Epithelial cell of prostate (primary cell): ENCODE results near the gene IQSEC3.
"Not testable (repeated sequence)": the region's sequence is repeated elsewhere in the genome, so short reads cannot be mapped to it uniquely, and the experiment has no call there.

Experiments used
- DNase-seq: peaks from one replicate; pipeline ENCODE4 v3.0.0-alpha.2; 2011; ENCODE audit warnings: low read depth, low spot score
- H3K27ac ChIP-seq: fragments of 450-650 bp; 2 replicates; pipeline ENCODE4 v1.5.1; 2017; ENCODE audit warnings: mild to moderate bottlenecking

IQSEC3 gene

GRCh38 chr12:208813-209212, 142.2 kb downstream of the IQSEC3 start:
- no peak overlapping the region for H3K27ac ChIP-seq
- no peak for DNase-seq

DNA sequence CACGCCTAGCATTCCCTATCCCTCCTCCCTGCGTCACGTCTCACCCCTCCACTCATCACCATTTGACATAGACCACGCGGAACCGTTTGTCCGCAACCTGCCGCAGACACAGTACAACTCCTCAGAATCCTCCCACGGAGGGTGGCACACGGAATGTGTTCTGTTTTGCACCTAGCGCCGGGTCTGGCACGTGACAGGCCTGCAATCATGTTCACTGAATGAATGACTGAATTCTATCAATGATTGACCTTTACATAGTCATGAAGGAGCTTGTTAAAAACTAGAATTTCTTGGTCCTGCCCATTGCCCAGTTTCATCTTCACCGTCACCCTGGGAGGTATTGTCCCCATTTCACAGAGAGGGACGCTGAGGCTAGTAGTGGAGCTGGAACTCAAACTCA, 142.7 kb downstream of the IQSEC3 start:
- no peak overlapping the region for H3K27ac ChIP-seq

DNA sequence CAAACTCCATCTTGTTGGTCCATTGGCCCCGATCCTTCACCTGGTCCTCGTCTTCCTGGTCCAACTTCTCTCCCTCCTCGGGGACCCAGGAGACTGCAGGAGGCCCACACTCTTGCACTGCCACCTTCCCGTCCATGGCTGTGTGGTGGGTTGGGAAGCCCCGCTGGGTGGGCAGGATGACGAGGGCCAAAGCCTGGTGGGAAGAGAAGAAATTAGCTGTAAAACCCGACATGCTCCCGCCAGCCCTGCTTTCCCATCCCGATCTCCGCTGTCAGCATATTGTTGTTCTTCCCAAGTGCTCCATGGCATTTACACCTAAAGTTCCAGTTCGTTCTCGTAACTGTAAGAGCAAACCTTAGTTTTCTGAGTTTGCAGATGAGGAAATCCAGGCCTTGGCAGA, 143.3 kb downstream of the IQSEC3 start:
- H3K27ac ChIP-seq, result no peak overlapping the region
- DNase-seq, result no peak

More for the DNA sequence above, 142.7 kb downstream of the IQSEC3 start:
- DNase-seq, result no peak

DNA sequence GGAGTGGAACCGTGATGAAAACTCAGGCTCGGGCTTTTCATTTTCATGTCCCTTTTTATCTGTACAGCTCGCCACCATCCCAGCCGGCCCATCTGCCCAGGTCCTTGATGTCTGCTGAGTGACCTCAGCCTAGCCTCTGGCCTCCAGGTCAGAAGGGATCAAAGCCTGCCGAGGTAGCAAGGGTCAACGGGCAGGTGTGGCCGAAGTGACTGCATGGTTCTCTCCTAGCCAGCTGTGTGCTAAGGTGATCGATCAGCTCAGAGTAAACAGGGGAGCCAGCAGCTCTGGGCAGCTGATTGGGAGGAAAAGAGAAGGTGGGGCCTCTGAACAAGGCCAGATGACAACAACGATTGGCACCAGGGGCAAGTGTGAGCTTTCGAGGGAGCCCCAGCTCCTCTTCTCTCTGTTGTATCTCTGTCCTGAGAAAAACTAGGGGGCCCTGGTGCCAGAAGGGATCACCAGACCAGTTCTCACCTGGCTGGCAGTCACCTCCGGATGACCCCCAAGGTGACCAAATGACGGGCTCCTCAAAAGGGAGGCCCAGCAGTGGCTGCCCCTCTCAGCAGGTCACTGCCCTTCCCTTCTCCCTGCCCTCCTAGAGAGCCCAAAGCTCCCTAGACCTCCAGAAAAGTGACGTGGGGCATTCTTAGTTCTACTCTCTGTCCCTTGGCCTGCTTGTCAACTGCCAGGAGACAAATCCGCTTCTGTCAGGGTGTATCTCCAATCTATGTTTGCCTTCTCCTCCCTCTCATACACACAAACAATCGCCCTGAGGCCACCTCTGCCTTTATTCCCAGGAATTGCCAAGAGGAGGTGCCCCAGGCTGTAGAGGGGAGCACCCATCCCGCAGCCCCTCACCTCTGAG, 143.9 kb downstream of the IQSEC3 start:
- no peak overlapping the region for H3K27ac ChIP-seq
- no peak for DNase-seq

DNA sequence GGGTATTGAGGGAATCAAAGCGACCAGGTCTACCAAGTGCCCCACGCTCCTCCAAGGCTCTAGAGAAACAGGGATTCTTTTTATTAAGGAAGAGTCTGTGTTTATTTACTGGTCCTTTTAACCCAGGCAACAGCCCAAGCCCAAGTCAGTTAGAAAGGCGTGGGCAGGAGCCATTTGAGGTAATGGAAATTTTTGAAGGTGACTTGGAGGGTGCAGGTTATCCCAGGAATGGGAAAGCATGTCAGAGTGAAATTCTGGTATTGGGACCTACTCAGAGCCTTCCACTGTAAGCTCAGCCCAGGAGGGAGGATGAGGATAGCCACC, 144.5 kb downstream of the IQSEC3 start:
- no peak for DNase-seq
- no peak overlapping the region for H3K27ac ChIP-seq

- no peak overlapping the region for H3K27ac ChIP-seq
- no peak for DNase-seq
These were observed 145.3 kb downstream of the IQSEC3 start for GRCh38 chr12:211639-212414.

- no peak for DNase-seq
- no peak overlapping the region for H3K27ac ChIP-seq
These were observed 145.8 kb downstream of the IQSEC3 start for GRCh38 chr12:212415-212714.

- H3K27ac ChIP-seq, result no peak overlapping the region
- no peak for DNase-seq
These were observed 146.4 kb downstream of the IQSEC3 start for GRCh38 chr12:212715-213526.

DNA sequence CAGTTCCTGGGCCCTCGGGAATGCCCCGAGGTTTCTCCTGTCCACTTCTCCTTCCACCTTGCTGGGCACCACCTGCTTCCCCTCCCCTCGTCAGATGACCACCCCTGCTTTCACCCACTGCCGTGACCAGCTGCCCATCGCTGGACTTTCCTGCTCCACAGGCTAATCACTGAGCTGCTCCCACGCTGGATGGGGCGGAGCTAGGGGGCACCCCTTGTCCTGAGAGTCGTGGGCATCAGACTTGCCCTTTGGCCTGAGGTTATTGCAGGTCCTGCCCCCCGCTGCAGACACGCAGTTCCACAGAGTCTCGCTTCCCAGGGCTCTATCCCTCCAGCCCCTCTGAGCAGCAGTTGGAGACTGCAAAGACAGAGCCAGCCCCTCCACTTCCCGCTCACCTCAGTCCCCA, 147.0 kb downstream of the IQSEC3 start:
- DNase-seq, result no peak
- no peak overlapping the region for H3K27ac ChIP-seq

GRCh38 chr12:214003-214741, 147.6 kb downstream of the IQSEC3 start, which contains the start of gene SLC6A12:
Gene SLC6A12, minus strand, starts transcription at chr12:214157. Its CDS starts 4,171 bp downstream, at chr12:209986.
- H3K27ac ChIP-seq, result no peak within 1 kb of the TSS
- DNase-seq, result no peak

GRCh38 chr12:215116-215515, 148.5 kb downstream of the IQSEC3 start:
- no peak overlapping the region for H3K27ac ChIP-seq
- no peak for DNase-seq

DNA sequence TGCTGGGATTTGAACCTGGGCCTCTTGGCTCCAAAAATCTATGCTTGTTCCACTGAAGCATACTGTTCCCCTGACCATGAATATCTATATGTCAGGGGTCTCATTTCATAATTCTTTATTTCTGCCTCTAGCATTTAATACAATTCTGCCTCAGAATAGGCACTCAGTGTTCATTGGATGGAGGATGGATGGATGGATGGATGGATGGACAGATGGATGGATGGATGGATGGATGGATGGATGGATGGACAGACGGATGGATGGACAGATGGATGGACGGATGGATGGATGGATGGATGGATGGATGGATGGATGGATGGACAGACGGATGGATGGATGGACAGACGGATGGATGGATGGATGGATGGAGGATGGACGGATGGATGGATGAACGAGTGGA, 150.5 kb downstream of the IQSEC3 start:
- DNase-seq, H3K27ac ChIP-seq: not testable (repeated sequence)

DNA sequence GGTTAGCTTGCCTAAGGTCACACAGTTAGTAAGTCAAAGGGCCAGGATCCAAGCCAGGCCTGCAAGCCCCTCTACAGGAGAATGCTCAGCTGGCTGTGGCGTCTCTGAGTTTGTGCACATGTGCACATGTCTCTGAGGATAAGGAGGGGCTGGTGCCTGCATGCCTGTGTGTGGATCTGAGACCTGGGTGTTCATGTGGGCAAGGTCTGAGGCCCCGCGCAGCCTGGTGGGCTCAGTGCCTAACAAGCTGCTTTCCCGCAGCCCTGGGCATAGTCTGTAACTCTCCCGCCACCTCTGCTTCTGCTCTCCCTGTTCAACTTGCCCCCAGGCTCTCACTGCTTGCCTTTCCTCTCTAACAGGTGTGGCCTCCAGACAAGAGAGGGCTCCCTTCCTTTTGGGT, 151.7 kb downstream of the IQSEC3 start:
- DNase-seq, result no peak
- no peak overlapping the region for H3K27ac ChIP-seq

DNA sequence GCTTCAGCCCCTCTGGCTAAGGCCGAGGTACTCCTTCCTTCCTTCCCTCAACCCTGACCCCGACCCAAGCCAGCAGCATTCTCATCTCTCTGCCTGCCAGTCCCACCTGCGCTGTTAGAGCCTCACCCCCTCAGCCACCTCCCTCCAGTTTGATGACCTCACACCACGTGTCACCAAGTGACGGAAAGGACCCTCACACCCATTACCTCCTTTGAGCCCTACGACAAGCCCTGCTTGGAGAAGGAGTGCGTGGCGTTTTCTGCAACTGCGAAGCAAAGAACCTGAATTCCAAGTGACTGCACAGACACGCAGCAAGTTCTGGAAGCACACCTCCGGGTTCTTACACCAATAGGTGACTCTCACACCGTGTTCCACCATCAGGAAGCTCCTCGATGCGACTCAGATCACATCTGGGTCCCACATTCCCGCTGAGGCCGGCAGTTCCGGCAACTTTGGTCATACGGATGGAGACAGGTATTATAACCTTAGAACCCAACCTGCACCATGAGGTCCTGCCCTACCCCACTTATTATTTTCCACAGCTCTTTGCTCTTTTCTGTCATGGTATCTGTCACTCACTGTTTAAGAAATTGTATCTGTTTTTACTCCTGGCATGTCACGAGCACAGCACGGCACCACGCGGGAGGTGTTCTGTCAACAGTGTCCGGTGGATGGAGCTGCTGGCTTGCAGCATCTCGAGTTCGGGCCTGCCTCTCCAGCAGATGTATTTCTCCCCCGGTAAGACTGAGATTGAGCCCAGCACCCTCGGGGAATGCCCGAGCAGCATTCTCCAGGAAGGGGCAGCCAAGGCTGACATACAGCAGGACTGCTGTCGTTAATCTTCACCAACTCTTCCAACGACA, 152.4 kb downstream of the IQSEC3 start:
- DNase-seq, result no peak
- H3K27ac ChIP-seq, result no peak overlapping the region

DNA sequence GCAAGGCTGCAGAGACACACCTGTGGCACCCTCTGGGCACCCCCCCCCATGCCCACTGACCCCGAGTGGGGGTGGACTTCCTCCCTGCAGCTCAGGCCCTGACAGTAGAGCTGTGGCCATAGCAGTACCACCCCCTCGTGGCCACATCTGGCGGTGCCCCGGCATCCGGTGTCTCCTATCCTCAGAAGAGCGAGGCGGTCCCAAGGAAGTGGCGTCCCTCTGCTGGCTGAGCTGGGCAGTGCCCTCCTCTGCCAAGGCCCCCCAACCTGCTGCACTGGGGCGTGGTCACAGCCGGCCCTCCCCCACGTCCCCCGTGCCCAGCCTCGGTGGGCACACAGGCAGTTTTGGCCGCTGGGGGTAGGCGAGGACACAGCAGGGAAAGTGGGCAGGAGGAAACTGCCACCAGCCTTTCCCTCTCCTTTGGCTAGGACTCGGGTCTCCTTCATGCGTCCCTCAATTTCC, 153.4 kb downstream of the IQSEC3 start:
- H3K27ac ChIP-seq, result no peak overlapping the region
- DNase-seq, result no peak

DNA sequence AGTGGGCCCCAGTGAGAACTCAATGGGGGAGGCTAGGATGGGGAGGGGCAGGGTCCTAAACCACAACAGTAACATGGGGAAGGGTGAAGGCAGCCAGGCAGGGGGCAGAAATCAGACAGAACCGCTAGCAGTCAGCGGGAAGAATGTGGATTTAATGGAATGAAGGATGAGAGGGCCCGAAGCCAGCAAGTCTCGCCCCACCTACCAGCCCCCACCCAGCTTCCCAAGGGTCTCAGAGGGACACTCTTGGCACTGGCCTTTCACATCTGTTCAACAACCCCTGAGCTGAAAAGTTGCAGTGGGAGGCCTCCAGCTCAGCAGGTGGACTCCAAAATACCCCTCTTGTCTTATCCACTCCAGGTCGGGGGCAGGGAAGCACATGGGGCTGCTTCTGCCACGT, 153.9 kb downstream of the IQSEC3 start:
- H3K27ac ChIP-seq, result no peak overlapping the region
- DNase-seq, result no peak

DNA sequence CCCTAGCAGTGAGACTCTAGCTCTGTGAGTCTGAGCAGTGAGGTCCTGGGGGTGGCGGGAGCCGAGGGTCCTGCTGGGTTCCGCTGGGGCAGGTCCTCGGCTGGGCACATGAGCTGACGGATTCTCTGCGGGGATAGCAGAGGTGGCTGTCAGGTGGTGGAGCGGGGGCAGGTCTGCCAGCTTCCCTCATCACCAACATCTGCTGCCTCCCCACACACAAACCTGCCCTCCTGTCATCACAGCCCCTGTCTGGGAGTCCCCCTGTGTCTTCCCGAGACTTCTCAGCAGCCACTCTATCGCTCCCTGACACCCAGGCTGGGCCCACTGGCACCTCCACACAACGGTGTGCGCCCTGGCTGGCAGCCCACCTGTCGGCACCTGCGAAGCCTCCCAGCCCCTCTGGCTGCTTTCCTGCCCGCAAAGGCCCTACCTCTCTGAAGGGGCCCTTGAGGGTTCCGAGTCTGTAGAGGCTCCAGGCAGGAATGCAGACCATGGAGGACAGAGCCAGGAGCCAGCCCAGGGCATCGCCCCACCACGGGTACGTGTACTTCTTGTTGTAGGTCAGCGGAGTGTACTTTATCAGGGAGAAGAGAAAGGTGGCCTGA, 154.5 kb downstream of the IQSEC3 start:
- DNase-seq, result no peak
- no peak overlapping the region for H3K27ac ChIP-seq

DNA sequence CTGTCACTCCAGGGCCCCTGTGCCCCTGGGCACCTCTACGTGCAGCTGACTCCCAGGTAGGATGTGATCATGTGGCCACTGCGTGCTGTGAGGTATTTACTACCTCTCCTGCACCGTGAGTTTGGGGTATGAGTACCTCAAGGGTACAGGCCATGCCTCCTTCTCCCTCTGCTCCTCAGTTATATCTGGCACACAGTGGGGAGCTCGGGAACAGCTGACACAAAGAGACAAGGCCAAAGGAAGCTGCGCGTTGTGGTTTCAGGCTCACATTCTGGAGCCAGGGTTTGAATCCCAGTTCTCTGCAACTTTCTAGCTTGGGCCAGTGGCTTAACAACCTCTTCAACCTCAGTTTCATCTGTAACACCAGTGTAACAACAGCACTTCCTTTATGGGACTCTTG, 155.2 kb downstream of the IQSEC3 start:
- no peak overlapping the region for H3K27ac ChIP-seq
- no peak for DNase-seq

DNA sequence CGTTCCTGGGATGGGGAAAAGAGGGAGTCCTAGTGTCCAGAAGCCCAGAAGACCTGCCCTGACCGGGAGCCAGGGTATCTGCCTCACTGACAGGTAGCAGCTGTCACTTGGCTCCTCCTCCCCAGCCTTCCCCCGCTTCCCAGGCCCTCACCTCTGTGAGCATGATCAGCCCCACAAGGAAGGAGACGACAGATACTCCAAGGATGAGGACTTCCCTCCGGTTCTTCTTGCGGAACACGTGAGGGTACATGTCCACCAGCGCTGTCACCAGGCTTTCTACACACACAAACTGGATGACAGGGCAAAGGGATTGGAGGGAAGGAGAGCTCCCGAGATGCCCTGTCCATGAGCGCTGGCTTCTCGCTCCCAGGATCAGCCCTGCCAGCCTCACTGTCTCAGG, 157.3 kb downstream of the IQSEC3 start:
- DNase-seq, result no peak
- no peak overlapping the region for H3K27ac ChIP-seq
